GF-D8 (cell line): ENCODE measurements around the gene CD300C.
"Not testable (repeated sequence)": the region's sequence is repeated elsewhere in the genome, so short reads cannot be mapped to it uniquely, and the experiment has no call there.

ENCODE experiments used
- DNase-seq: peaks from one replicate; lab custom pipeline; 2025; lab: John Stamatoyannopoulos, UW

CD300C gene

DNA sequence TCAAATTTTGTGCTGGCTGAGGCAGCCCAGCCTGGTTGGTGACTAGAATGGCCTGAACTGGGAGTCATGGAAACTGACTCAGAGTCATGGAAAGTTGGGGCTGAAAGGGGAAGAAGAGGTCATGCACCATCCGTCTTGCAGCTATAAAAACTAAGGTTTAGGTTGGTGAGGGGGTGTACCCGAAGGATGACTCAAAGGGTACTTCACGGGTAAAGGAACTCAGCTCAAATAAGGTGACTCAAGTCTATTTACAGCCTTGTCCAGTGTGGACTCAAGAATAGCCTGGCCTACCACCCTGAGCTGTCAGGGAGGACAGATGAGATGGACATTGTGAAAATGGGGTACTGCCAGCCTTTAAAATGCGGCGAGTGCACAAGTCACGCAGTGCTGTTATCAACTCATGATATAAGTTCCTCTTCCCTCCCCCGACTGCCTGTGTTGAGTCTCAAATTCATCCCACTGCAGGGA lies 33.3 kb downstream of the CD300C start:
- DNase-seq, result peak; percentile 62

DNA sequence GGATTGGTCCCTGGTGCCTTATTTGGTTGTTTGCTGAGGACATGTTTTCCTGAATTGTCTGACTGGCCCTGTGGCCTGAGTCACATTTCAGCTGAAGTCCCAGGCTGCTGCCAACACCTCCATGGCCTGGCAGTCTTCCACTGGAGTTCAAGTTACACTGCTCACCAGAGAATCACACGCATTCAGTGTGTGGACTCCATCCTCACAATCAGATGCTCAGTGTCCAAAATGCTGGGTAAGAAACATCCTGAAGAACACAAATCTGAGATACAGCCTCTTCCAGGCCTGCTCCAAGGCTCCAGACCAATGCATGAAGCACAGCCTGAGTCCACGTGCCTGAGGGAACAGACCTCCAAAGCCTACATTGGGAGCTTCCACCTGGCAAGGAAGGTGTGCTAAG lies 33.9 kb downstream of the CD300C start:
- DNase-seq, result no peak

DNA sequence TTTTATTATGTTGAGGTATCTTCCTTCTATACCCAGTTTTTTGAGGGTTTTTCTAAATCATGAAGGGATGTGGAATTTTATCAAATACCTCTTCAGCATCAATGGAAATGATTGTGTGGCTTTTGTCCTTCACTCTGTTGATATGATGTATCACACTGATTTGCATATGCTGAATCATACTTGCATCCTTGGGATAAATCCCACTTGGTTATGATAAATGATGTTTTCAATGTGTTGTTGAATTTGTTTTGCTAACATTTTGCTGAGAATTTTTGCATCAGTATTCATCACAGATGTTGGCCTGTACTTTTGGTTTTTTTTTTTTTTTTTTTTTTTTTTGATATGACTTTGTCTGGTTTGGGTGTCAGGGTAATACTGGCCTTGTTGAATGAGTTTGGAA lies 37.8 kb downstream of the CD300C start:
- no peak for DNase-seq

DNA sequence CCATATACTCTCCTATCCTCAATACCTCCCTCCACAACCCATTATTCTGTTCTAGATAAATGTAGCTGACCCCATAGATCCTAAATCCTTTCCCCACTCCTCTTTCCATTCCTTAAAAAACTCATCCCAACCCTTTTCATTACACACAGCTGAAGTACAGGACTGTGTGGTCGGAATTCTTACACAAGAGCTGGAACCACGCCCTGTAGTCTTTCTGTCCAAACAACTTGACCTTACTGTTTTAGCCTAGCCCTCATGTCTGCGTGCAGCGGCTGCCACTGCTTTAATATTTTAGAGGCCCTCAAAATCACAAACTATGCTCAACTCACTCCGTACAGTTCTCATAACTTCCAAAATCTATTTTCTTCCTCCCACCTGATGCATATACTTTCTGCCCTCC lies 42.0 kb downstream of the CD300C start:
- DNase-seq, result not testable (repeated sequence)

DNA sequence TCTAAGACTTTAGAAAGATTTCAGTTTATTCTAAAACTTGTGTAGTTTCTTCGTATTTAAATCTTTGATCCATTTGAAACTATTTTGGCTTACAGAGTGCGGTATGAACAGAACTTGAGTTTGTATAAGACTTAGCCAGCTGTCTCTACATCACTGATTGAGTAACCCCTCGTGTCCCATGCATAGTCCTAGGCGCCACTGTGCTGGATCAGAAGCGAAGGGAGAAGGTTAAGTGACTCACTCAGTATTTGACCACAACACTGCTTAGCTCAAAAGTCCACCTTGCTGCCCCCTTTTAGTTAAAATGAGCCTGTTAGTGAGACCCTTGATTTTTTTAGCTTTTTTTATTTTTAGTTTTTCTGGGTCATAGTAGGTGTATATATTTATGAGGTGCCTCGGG lies 43.1 kb downstream of the CD300C start:
- no peak for DNase-seq

DNA sequence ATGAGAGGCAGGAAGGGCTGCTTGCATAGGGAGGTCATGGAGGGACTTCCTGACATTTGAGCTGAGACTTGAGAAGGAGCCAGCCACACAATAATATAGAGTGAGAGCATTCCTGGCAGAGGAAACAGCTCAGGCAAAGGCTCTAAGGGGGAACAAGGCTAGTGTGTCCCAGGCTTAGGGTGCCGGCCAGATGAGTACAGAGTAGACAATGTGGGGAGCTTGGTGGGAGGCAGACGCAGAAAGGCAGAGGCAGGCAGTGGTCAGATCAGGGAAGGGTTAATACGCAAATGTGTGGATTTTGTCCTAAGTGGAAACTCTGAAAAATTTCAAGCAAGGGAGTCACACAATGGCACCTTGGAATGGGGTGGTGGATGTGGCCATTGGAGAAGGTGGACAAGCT lies 45.9 kb downstream of the CD300C start:
- no peak for DNase-seq

DNA sequence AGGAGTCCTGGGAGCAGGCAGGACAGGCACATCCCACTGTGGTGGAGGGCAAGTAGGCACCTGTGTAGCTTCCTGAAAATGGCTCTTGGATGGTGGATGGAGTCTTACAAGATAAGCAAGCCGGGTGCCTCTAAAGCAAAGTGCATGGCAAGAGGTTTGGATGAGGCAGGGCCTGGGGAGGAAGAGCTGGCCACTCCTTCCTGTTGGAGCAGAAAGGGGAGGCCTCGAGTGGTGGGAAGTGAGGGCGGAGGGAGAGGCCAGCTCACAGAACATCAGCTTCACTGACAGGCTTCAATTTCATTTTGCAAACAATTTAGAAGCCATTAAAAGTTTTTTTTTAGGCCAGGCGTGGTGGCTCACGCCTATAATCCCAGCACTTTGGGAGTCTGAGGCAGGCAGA lies 48.4 kb downstream of the CD300C start:
- DNase-seq, result no peak

DNA sequence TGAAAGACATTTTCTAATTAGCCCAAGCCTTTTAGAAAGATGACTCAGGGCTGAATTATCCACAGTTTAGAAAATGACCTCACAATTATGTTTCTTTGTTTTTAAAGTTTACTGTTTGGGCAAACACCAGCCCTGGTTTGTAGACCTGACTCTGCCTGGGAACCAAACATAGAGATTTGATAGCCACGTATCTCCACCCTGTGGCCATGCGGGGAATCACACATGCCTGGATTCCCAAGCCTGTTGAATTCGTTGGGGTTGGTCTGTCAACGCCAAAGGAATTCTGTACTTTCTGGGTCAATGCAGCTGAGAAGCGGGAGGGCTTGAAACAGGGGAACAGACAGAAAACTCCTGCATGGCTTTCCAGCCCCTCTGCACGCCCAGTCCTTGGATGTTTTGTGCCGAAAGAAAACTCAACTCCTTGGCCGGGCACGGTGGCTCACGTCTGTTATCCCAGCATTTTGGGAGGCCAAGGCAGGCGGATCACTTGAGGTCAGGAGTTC lies 52.5 kb downstream of the CD300C start:
- DNase-seq, result peak; percentile 4

DNA sequence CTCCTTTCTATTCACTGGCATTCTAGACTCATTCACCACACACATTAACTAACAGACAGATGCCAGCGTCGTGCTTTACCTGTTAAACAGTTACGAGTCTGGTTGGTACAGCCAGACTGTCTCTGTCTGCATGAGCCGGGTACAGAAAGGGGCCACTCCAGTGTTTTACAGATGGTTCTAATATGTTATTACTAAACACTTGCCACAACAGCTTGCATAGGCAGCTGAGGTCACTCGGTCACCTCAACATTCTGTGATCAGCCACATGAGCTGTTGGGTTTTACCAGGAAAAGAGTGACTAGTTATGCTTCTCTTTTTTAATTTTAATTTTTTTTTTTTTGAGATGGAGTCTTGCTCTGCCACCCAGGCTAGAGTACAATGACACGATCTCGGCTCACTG lies 54.3 kb downstream of the CD300C start:
- DNase-seq, result peak; percentile 12
